Measurements from ENCODE around the gene P2RY12.

DNA sequence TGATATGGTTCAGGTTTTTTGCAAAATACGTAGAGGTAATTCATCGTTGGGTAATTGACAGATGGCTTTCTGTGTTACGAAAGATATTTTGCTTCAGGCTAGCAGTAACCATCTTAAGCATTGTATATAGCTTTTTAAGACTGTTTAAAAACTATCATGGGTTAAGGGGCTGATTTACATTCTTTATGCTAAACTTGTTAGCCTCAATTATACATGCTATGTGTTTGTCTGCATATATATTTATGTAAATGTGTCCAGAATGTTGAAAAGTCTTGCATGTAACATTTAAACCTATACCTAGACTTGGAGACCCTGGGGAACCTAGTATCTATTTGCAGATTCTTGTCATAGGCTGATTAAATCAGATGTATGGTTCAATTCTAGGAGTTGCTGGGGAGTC is 95.1 kb downstream of the P2RY12 start:
- TF ChIP-seq, protein P1, sequence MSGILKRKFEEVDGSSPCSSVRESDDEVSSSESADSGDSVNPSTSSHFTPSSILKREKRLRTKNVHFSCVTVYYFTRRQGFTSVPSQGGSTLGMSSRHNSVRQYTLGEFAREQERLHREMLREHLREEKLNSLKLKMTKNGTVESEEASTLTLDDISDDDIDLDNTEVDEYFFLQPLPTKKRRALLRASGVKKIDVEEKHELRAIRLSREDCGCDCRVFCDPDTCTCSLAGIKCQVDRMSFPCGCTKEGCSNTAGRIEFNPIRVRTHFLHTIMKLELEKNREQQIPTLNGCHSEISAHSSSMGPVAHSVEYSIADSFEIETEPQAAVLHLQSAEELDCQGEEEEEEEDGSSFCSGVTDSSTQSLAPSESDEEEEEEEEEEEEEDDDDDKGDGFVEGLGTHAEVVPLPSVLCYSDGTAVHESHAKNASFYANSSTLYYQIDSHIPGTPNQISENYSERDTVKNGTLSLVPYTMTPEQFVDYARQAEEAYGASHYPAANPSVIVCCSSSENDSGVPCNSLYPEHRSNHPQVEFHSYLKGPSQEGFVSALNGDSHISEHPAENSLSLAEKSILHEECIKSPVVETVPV (CRISPR knock-in tag; IDR thresholded peaks at IDR 0.05): no peak
- no peak for TF ChIP-seq ZFP30 (CRISPR knock-in tag; IDR thresholded peaks at IDR 0.05)
- TF ChIP-seq, protein P2, sequence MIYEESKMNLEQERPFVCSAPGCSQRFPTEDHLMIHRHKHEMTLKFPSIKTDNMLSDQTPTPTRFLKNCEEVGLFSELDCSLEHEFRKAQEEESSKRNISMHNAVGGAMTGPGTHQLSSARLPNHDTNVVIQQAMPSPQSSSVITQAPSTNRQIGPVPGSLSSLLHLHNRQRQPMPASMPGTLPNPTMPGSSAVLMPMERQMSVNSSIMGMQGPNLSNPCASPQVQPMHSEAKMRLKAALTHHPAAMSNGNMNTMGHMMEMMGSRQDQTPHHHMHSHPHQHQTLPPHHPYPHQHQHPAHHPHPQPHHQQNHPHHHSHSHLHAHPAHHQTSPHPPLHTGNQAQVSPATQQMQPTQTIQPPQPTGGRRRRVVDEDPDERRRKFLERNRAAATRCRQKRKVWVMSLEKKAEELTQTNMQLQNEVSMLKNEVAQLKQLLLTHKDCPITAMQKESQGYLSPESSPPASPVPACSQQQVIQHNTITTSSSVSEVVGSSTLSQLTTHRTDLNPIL (CRISPR knock-in tag; IDR thresholded peaks at IDR 0.05; ENCODE audit: low read depth): no peak
- no peak for TF ChIP-seq PATZ1 (CRISPR knock-in tag; IDR thresholded peaks at IDR 0.05; ENCODE audit: borderline replicate concordance)
- no peak for TF ChIP-seq ESRRG (CRISPR knock-in tag; IDR thresholded peaks at IDR 0.05)
